Fibroblast of villous mesenchyme (primary cell): Measurements from ENCODE around the gene ULK2. TPM values are rescaled to one million over a fixed set of nuclear protein-coding genes. Genes with fewer than 3 reads are reported as not detected.

ENCODE experiments used
- DNase-seq: peaks from one replicate; pipeline ENCODE4 v3.0.0-alpha.2; 2010; ENCODE audit warnings: low read depth
- H3K4me3 ChIP-seq: 2 replicates; pipeline ENCODE4 v1.5.1; 2011; ENCODE audit warnings: low read depth, mild to moderate bottlenecking, low read length
- CTCF ChIP-seq: IDR thresholded peaks from 2 replicates; pipeline ENCODE4 v1.5.1; 2012; ENCODE audit warnings: low read depth, mild to moderate bottlenecking, low read length; ENCODE audit not compliant: insufficient read depth
- total RNA-seq: library from RNA; depleted of rRNA; stranded (reverse); fragments of >200 nt; gene quantifications from 2 replicates; pipeline ENCODE4 v1.2.3, GENCODE V29; 2012

ULK2 gene
- total RNA-seq, 1 donor = 16.8 TPM

GRCh38 chr17:19743101-19744100, 124.3 kb downstream of the ULK2 start:
- no peak overlapping the region for H3K4me3 ChIP-seq
- TF ChIP-seq CTCF = no peak
- DNase-seq = no peak

DNA sequence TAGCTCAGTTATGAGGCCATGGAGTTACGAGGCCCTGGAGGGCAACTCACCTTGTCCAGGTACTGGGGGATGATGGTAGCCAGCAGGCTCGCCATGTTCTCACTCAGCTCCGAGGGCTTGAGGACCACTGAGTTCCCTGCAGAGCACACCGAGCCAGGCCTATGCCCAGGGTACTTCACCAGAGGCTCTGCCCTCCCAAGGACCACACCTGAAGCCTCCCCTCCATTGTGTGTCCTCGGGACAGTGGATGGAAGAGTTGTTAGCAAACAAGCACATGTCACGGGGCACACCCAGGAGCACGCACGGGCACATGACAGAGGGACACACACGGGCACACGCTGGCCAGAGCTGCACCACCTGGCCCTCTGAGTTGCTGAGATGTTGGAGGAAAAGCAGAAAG, 125.2 kb downstream of the ULK2 start:
- H3K4me3 ChIP-seq = no peak overlapping the region
- no peak for TF ChIP-seq CTCF
- no peak for DNase-seq

- TF ChIP-seq CTCF = no peak
- DNase-seq = no peak
- no peak overlapping the region for H3K4me3 ChIP-seq
Measured at GRCh38 chr17:19741832-19742457, 125.8 kb downstream of the ULK2 start.

- TF ChIP-seq CTCF = no peak
- no peak for DNase-seq
Measured at GRCh38 chr17:19740933-19741332, 126.8 kb downstream of the ULK2 start.

GRCh38 chr17:19739241-19740201, 128.2 kb downstream of the ULK2 start:
- TF ChIP-seq CTCF = no peak
- DNase-seq = no peak

More at GRCh38 chr17:19740933-19741332, 126.8 kb downstream of the ULK2 start:
- no peak overlapping the region for H3K4me3 ChIP-seq

GRCh38 chr17:19738757-19739156, 129.0 kb downstream of the ULK2 start:
- DNase-seq = no peak
- H3K4me3 ChIP-seq = no peak overlapping the region

More at GRCh38 chr17:19739241-19740201, 128.2 kb downstream of the ULK2 start:
- H3K4me3 ChIP-seq = no peak overlapping the region

More at GRCh38 chr17:19738757-19739156, 129.0 kb downstream of the ULK2 start:
- TF ChIP-seq CTCF = no peak
